OCI-LY3 (cell line): Measurements from ENCODE around the gene PTPRJ.

Source experiments
- CTCF ChIP-seq: fragments of 200-600, 300-600 bp; sonication (generic); IDR thresholded peaks from 2 replicates; pipeline ENCODE4 v1.5.1; 2014; ENCODE audit warnings: antibody characterized with exemption, low read length, low read depth
- EZH2phosphoT487 ChIP-seq: fragments of 200-600 bp; shearing (Covaris generic); IDR thresholded peaks from 2 replicates; pipeline ENCODE4 v1.6.1; 2018; ENCODE audit warnings: antibody characterized with exemption, mixed run types, low read depth

- no peak for TF ChIP-seq EZH2phosphoT487
- TF ChIP-seq CTCF: no peak
Measured at GRCh38 chr11:47987781-47988180, 7.4 kb downstream of the PTPRJ start.
